ENCODE data around the gene ANKRD40.

Gene ANKRD40

DNA sequence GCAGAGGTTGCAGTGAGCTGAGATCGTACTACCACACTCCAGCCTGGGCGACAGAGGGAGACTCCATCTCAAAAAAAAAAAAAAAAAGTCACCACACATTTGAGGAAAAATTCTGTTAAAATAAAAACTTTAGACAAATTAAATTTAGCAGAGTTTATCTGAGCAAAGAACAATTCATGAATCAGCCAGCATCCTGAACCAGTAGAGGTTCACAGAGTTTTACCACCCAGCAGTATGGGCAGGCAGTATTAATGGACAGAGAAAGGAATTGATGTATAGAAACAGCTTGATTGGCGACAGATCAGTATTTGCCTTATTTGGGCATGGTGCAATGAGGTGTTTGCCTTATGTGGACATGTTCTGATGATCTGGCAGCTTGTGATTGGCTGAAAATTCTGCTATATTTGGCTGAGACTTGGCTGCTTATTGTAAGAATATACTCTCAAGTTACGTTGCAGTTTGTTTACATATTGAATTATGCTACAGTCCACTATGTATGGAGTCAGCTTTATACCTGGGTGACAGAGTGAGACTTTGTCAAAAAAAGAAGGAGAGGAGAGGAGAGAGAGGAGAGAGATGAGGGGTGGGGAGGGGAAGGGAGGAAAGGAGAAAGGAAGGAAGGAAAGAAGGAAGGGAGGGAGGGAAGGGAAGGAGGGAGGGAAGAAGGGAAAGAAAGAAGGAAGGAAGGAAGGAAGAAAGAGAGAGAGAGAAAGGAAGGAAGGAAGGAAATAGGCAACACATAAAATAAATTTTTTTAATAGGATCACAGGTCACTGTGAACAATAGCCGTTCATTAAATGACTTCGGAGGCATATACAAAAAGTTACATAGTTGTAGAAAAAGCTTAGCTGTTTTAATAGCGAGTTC, 58.4 kb downstream of the ANKRD40 start:
- Histone ChIP-seq H3K79me2 (ENCODE audit: control insufficient read depth, low read length) (no peaks in the 10 kb centered on the region), H4K20me1 (ENCODE audit: control insufficient read depth, insufficient read depth, low read depth, low read length) (no peaks in the 10 kb centered on the region), H3K9me2 (replicated peaks; ENCODE audit: control insufficient read depth, low read length) (no peaks in the 10 kb centered on the region), H3F3A (ENCODE audit: control insufficient read depth, insufficient read depth) (no peaks in the 10 kb centered on the region), H3K4me2 (ENCODE audit: low read length) (no peak overlapping the region), H3K36me3 (ENCODE audit: control insufficient read depth, low read length) (no peaks in the 10 kb centered on the region), H3K27me3 (ENCODE audit: control insufficient read depth, low read length) (peaks cover 17% of the 10 kb centered on the region), H3K27ac (ENCODE audit: low read depth, low read length) (no peak overlapping the region), H3K4me3 (ENCODE audit: low read length) (no peak overlapping the region), H3K9me3 (ENCODE audit: control insufficient read depth, insufficient read depth, low read length) (peaks cover 5% of the 10 kb centered on the region), H3K4me1 (ENCODE audit: control insufficient read depth, low read length) (peaks cover 3% of the 10 kb centered on the region; the same call in 1 of the 2 replicates)
- TF ChIP-seq, protein P1, sequence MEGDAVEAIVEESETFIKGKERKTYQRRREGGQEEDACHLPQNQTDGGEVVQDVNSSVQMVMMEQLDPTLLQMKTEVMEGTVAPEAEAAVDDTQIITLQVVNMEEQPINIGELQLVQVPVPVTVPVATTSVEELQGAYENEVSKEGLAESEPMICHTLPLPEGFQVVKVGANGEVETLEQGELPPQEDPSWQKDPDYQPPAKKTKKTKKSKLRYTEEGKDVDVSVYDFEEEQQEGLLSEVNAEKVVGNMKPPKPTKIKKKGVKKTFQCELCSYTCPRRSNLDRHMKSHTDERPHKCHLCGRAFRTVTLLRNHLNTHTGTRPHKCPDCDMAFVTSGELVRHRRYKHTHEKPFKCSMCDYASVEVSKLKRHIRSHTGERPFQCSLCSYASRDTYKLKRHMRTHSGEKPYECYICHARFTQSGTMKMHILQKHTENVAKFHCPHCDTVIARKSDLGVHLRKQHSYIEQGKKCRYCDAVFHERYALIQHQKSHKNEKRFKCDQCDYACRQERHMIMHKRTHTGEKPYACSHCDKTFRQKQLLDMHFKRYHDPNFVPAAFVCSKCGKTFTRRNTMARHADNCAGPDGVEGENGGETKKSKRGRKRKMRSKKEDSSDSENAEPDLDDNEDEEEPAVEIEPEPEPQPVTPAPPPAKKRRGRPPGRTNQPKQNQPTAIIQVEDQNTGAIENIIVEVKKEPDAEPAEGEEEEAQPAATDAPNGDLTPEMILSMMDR (IDR thresholded peaks at IDR 0.05; ENCODE audit: low read depth, low read length, poor library complexity, severe bottlenecking): no peak
- no peak for TF ChIP-seq EZH2phosphoT487 (IDR thresholded peaks at IDR 0.05; ENCODE audit: borderline replicate concordance, low read length)

DNA sequence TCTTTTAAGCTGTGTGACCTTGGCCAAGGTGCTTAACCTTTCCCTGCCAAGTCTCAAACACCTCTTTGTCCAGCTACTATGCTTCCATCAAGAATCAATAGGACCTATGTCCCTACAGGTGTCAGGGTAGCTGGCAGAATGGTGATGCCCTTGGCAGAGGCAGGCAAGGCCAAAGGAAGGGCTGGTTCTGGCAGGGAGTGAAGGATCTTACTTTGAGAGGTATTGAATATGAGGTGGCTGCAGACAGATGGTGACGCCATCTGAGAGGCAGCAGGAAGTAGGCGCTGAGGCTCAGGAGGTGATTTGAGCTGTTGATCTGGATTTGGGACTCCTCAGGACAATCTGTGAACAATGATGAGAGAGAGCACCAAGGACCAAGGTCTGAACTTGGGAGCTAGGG, 60.5 kb downstream of the ANKRD40 start:
- no peak for TF ChIP-seq EZH2phosphoT487 (IDR thresholded peaks at IDR 0.05; ENCODE audit: borderline replicate concordance, low read length)
- TF ChIP-seq, protein P1 (IDR thresholded peaks at IDR 0.05; ENCODE audit: low read depth, low read length, poor library complexity, severe bottlenecking): no peak
- peaks cover 3% of the 10 kb centered on the region; the same call in 1 of the 2 replicates for H3K4me1 ChIP-seq (ENCODE audit: control insufficient read depth, low read length)
- no peak overlapping the region for H3K4me3 ChIP-seq (ENCODE audit: low read length)
- peaks cover 13% of the 10 kb centered on the region; the same call in 1 of the 2 replicates for H3K27me3 ChIP-seq (ENCODE audit: control insufficient read depth, low read length)
- no peaks in the 10 kb centered on the region for H3F3A ChIP-seq (ENCODE audit: control insufficient read depth, insufficient read depth)
- no peak overlapping the region for H3K4me2 ChIP-seq (ENCODE audit: low read length)
- H3K79me2 ChIP-seq (ENCODE audit: control insufficient read depth, low read length): no peaks in the 10 kb centered on the region
- no peaks in the 10 kb centered on the region for H3K9me3 ChIP-seq (ENCODE audit: control insufficient read depth, insufficient read depth, low read length)
- H3K9me2 ChIP-seq (replicated peaks; ENCODE audit: control insufficient read depth, low read length): no peaks in the 10 kb centered on the region
- no peaks in the 10 kb centered on the region for H4K20me1 ChIP-seq (ENCODE audit: control insufficient read depth, insufficient read depth, low read depth, low read length)
- H3K27ac ChIP-seq (ENCODE audit: low read depth, low read length): no peak overlapping the region
- H3K36me3 ChIP-seq (ENCODE audit: control insufficient read depth, low read length): no peaks in the 10 kb centered on the region

DNA sequence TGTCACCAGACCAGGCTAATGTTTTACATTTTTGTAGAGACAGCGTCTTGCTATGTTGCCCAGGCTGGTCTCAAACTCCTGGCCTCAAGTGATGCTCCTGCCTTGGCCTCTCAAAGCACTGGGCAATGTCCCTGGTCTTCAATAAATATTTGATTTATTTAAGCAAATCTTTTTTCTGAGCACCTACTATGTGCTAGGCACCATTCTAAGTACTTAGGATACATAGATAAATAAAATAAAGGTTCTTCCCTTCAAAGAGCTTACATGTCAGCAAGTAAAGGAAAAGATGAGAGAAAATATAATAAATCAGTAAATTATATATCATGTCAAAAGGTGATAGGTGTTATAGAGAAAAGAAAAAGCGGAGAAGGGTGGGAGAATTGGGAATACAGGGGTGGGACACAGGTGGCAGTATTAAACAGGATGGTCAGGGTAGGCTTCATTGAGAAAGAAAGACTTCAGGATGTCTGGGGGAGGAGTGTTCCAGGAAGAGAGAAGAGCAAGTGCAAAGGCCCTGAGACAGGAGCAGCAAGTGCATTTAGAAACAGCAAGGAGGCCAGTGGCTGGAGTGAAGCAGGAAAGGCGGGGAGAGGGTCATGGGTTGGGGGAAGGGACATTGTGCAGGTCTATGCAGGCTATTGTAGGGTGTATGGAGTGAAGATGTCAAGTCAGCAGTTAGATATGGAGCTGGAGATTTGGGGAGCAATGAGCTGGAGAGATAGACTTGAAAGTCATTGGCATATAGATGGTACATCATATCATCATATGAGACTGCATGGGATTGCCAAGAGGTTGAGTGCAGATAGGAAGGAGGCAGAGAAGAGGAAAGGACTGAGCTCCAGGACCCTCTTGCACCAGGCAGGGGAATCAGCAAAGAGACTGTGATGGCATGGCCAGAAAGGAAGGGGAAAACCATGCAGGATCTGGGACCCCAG, 61.7 kb downstream of the ANKRD40 start:
- Histone ChIP-seq H4K20me1 (ENCODE audit: control insufficient read depth, insufficient read depth, low read depth, low read length) (no peaks in the 10 kb centered on the region), H3F3A (ENCODE audit: control insufficient read depth, insufficient read depth) (no peaks in the 10 kb centered on the region), H3K27me3 (ENCODE audit: control insufficient read depth, low read length) (peaks cover 8% of the 10 kb centered on the region; the same call in 1 of the 2 replicates), H3K4me3 (ENCODE audit: low read length) (no peak overlapping the region), H3K4me2 (ENCODE audit: low read length) (no peak overlapping the region), H3K79me2 (ENCODE audit: control insufficient read depth, low read length) (no peaks in the 10 kb centered on the region), H3K4me1 (ENCODE audit: control insufficient read depth, low read length) (peaks cover 3% of the 10 kb centered on the region; the same call in 1 of the 2 replicates), H3K36me3 (ENCODE audit: control insufficient read depth, low read length) (no peaks in the 10 kb centered on the region), H3K9me2 (replicated peaks; ENCODE audit: control insufficient read depth, low read length) (no peaks in the 10 kb centered on the region), H3K27ac (ENCODE audit: low read depth, low read length) (no peak overlapping the region), H3K9me3 (ENCODE audit: control insufficient read depth, insufficient read depth, low read length) (no peaks in the 10 kb centered on the region)
- TF ChIP-seq, protein P1 (IDR thresholded peaks at IDR 0.05; ENCODE audit: low read depth, low read length, poor library complexity, severe bottlenecking): no peak
- no peak for TF ChIP-seq EZH2phosphoT487 (IDR thresholded peaks at IDR 0.05; ENCODE audit: borderline replicate concordance, low read length)

Data from DOHH2 (cell line).